ENCODE measurements around the gene NHLRC2.

Gene NHLRC2

DNA sequence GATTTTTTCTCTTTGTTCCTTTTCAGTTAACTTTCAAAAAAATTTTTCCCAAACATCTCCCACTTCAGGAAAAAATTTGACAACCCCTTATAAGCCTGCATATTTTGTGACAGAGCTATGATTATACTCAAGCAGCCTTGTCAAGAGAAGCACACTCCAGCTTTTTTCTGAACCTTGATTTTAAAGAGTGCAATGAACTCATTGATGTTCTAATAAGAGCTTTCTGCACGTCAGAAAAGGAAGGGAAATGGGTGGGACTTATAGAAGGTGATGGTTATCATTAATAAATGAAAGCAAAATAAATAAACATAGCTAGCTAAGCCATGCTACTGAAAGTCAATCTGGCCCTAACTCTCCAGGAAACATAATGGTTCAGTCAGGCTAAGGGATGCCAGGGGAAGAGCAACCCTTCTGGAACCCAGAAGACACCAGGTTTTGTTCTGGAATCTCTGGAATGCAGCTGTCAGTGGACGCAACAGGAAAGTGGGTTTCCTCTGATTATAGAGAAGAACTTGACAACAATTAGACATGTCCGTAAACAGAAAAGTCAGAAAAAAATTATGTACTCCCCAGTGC, 76.1 kb downstream of the NHLRC2 start:
- Histone ChIP-seq H3K36me3 (replicated peaks in 1 of 2; ENCODE audit: control insufficient read depth in 2 of 2, insufficient read depth in 2 of 2, low read length in 2 of 2) (no peaks in the 10 kb centered on the region), H2AFZ (ENCODE audit: low read length) (no peak overlapping the region), H4K91ac (ENCODE audit: low read depth, low read length, poor library complexity) (no peak overlapping the region), H2BK5ac (ENCODE audit: low read length) (no peak overlapping the region), H3K4me1 (ENCODE audit: control insufficient read depth in 2 of 2, insufficient read depth in 1 of 2, low read depth in 1 of 2, low read length in 2 of 2) (peaks cover 0 to 4% of the 10 kb centered on the region in 2 donors), H4K8ac (ENCODE audit: low read depth, low read length) (no peak overlapping the region), H3K27me3 (ENCODE audit: control insufficient read depth in 3 of 3, insufficient read depth in 3 of 3, low read depth in 1 of 3, low read length in 3 of 3) (no peaks in the 10 kb centered on the region), H3K23ac (ENCODE audit: low read depth, low read length, poor library complexity) (no peak overlapping the region), H3K4me2 (ENCODE audit: insufficient read depth, low read length, poor library complexity, severe bottlenecking) (no peak overlapping the region), H3K79me1 (ENCODE audit: low read depth, low read length) (no peaks in the 10 kb centered on the region), H3K14ac (ENCODE audit: low read length) (no peak overlapping the region), H2BK15ac (ENCODE audit: low read length) (no peak overlapping the region), H3K9ac (ENCODE audit: low read depth, low read length, poor library complexity) (no peak overlapping the region), H2BK12ac (ENCODE audit: low read length) (no peak overlapping the region), H3K27ac (replicated peaks; ENCODE audit: low read length) (no peak overlapping the region), H2AK5ac (ENCODE audit: low read depth, low read length) (no peak overlapping the region), H3K4me3 (ENCODE audit: low read length in 2 of 2) (no peak overlapping the region), H3K18ac (ENCODE audit: low read length) (no peak overlapping the region), H3K4ac (ENCODE audit: low read length) (no peak overlapping the region), H3K9me3 (replicated peaks in 1 of 2; ENCODE audit: control insufficient read depth in 2 of 2, insufficient read depth in 1 of 2, low read depth in 1 of 2, low read length in 2 of 2) (no peaks in the 10 kb centered on the region), H2BK120ac (ENCODE audit: low read depth, low read length) (no peak overlapping the region)
- DNase-seq (ENCODE audit: low spot score): no peak
- no CpG with 5 or more reads among the region's 3 CpGs for WGBS, 2 donors (ENCODE audit: extremely low coverage in 2 of 2, insufficient read length in 2 of 2, insufficient replicate concordance in 1 of 2)

DNA sequence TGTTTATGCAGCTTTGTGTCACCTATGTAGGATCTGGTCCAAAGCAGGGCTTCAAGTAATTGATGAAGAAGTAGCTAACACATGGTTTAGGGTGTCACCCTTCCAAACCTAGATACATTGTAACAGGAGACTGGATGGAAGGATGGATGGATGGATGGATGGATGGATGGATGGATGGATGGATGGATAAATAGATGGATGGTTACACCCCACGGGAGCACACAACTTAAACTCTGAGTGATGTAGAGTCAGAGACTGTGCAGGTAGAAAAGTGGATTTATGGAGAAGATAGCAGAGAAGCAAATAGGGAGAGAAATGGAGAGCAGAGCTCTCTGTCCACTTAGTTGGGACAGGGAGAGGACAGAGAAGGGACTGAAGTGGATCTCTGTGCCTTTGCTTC, 78.4 kb downstream of the NHLRC2 start:
- no peak overlapping the region for H3K4me2 ChIP-seq (ENCODE audit: insufficient read depth, low read length, poor library complexity, severe bottlenecking)

DNA sequence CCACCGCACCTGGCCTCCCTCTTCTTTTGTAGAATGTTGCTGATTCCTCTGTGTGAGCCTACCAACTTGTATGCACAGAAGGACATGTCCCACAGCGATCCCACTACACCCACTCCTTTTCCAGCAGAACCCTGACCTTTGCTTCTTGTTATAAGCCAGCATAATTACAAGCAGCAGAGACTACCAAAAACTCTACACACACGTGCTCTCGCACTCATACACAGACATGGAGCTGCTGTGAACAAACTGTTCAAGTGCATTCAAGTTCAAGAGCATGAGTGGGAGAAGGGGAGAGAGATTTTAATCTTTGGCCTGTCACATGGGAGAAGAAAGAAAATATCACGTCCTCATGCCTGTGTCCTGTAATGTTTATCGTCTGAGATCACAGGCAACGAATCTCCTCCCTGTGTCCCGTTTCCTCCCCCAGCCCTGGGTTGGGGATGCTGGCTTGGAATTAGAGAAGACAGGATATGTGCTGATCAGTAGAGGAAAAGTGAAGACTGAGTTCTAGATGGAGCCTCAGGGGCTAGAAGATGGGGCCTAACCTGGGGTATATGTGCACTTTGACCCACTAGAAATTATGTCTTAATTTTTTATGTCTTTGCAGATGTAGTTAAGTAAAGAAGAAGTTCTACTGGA, 79.6 kb downstream of the NHLRC2 start:
- no peak overlapping the region for H2AK5ac ChIP-seq (ENCODE audit: low read depth, low read length)
- H3K4me2 ChIP-seq (ENCODE audit: insufficient read depth, low read length, poor library complexity, severe bottlenecking): no peak overlapping the region
- H2BK120ac ChIP-seq (ENCODE audit: low read depth, low read length): no peak overlapping the region
- no peak for DNase-seq (ENCODE audit: low spot score)
- H3K27me3 ChIP-seq (ENCODE audit: control insufficient read depth in 3 of 3, insufficient read depth in 3 of 3, low read depth in 1 of 3, low read length in 3 of 3): peaks cover 0 to 7% (median 0%) of the 10 kb centered on the region in 3 experiments
- H3K4me1 ChIP-seq (ENCODE audit: control insufficient read depth in 2 of 2, insufficient read depth in 1 of 2, low read depth in 1 of 2, low read length in 2 of 2): peaks cover 0 to 4% of the 10 kb centered on the region in 2 donors
- H3K9me3 ChIP-seq (replicated peaks in 1 of 2; ENCODE audit: control insufficient read depth in 2 of 2, insufficient read depth in 1 of 2, low read depth in 1 of 2, low read length in 2 of 2): no peaks in the 10 kb centered on the region
- H3K9ac ChIP-seq (ENCODE audit: low read depth, low read length, poor library complexity): no peak overlapping the region
- H2BK15ac ChIP-seq (ENCODE audit: low read length): no peak overlapping the region
- H3K14ac ChIP-seq (ENCODE audit: low read length): no peak overlapping the region
- no peak overlapping the region for H4K8ac ChIP-seq (ENCODE audit: low read depth, low read length)
- no peak overlapping the region for H4K91ac ChIP-seq (ENCODE audit: low read depth, low read length, poor library complexity)
- no peak overlapping the region for H2AFZ ChIP-seq (ENCODE audit: low read length)
- no peak overlapping the region for H3K4ac ChIP-seq (ENCODE audit: low read length)
- no peak overlapping the region for H3K27ac ChIP-seq (replicated peaks; ENCODE audit: low read length)
- no peak overlapping the region for H2BK12ac ChIP-seq (ENCODE audit: low read length)
- no peaks in the 10 kb centered on the region for H3K79me1 ChIP-seq (ENCODE audit: low read depth, low read length)
- no CpG with 5 or more reads among the region's 8 CpGs for WGBS, 2 donors (ENCODE audit: extremely low coverage in 2 of 2, insufficient read length in 2 of 2, insufficient replicate concordance in 1 of 2)
- no peak overlapping the region for H2BK5ac ChIP-seq (ENCODE audit: low read length)
- H3K23ac ChIP-seq (ENCODE audit: low read depth, low read length, poor library complexity): no peak overlapping the region
- H3K18ac ChIP-seq (ENCODE audit: low read length): no peak overlapping the region
- no peak overlapping the region for H3K4me3 ChIP-seq (ENCODE audit: low read length in 2 of 2)
- no peaks in the 10 kb centered on the region for H3K36me3 ChIP-seq (replicated peaks in 1 of 2; ENCODE audit: control insufficient read depth in 2 of 2, insufficient read depth in 2 of 2, low read length in 2 of 2)

More for the DNA sequence above, 78.4 kb downstream of the NHLRC2 start:
- Histone ChIP-seq H3K4me3 (ENCODE audit: low read length in 2 of 2) (no peak overlapping the region), H3K23ac (ENCODE audit: low read depth, low read length, poor library complexity) (no peak overlapping the region), H2AFZ (ENCODE audit: low read length) (no peak overlapping the region), H3K79me1 (ENCODE audit: low read depth, low read length) (no peaks in the 10 kb centered on the region), H3K4ac (ENCODE audit: low read length) (no peak overlapping the region), H3K27me3 (ENCODE audit: control insufficient read depth in 3 of 3, insufficient read depth in 3 of 3, low read depth in 1 of 3, low read length in 3 of 3) (peaks cover 0 to 4% (median 0%) of the 10 kb centered on the region in 3 experiments), H2BK120ac (ENCODE audit: low read depth, low read length) (no peak overlapping the region), H4K91ac (ENCODE audit: low read depth, low read length, poor library complexity) (no peak overlapping the region), H4K8ac (ENCODE audit: low read depth, low read length) (no peak overlapping the region), H3K9ac (ENCODE audit: low read depth, low read length, poor library complexity) (no peak overlapping the region), H3K27ac (replicated peaks; ENCODE audit: low read length) (no peak overlapping the region), H3K9me3 (replicated peaks in 1 of 2; ENCODE audit: control insufficient read depth in 2 of 2, insufficient read depth in 1 of 2, low read depth in 1 of 2, low read length in 2 of 2) (no peaks in the 10 kb centered on the region), H2BK5ac (ENCODE audit: low read length) (no peak overlapping the region), H2BK15ac (ENCODE audit: low read length) (no peak overlapping the region), H3K14ac (ENCODE audit: low read length) (no peak overlapping the region), H2BK12ac (ENCODE audit: low read length) (no peak overlapping the region), H3K36me3 (replicated peaks in 1 of 2; ENCODE audit: control insufficient read depth in 2 of 2, insufficient read depth in 2 of 2, low read length in 2 of 2) (no peaks in the 10 kb centered on the region), H2AK5ac (ENCODE audit: low read depth, low read length) (no peak overlapping the region), H3K18ac (ENCODE audit: low read length) (no peak overlapping the region), H3K4me1 (ENCODE audit: control insufficient read depth in 2 of 2, insufficient read depth in 1 of 2, low read depth in 1 of 2, low read length in 2 of 2) (peaks cover 0 to 4% of the 10 kb centered on the region in 2 donors)
- DNase-seq (ENCODE audit: low spot score): no peak
- no CpG with 5 or more reads among the region's 1 CpG for whole genome bisulfite sequencing, 2 donors (ENCODE audit: extremely low coverage in 2 of 2, insufficient read length in 2 of 2, insufficient replicate concordance in 1 of 2)

DNA sequence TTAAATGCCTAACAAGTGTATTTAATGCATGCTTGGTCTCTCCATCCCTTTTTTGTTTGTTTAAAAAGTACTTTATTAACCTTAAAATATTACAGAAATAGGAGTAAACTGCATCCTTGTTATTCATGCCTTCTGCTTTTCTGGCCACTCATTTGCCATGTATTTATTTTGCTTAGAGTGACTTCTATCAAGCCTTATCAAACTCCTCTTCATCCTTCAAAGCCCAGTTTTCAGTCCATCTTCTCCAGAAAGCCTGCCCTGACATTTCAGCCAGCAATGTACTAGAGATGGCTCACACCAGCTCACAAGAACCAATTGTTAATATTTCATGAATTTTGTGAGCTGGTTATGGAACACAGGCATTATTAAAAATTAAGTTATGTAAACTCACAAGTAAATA, 82.8 kb downstream of the NHLRC2 start:
- Histone ChIP-seq H4K8ac (ENCODE audit: low read depth, low read length) (no peak overlapping the region), H3K4me3 (ENCODE audit: low read length in 2 of 2) (no peak overlapping the region), H3K27me3 (ENCODE audit: control insufficient read depth in 3 of 3, insufficient read depth in 3 of 3, low read depth in 1 of 3, low read length in 3 of 3) (peaks cover 0 to 20% (median 0%) of the 10 kb centered on the region in 3 experiments), H2BK120ac (ENCODE audit: low read depth, low read length) (no peak overlapping the region), H3K4me1 (ENCODE audit: control insufficient read depth in 2 of 2, insufficient read depth in 1 of 2, low read depth in 1 of 2, low read length in 2 of 2) (no peaks in the 10 kb centered on the region), H2BK5ac (ENCODE audit: low read length) (no peak overlapping the region), H2AK5ac (ENCODE audit: low read depth, low read length) (no peak overlapping the region), H3K9me3 (replicated peaks in 1 of 2; ENCODE audit: control insufficient read depth in 2 of 2, insufficient read depth in 1 of 2, low read depth in 1 of 2, low read length in 2 of 2) (no peaks in the 10 kb centered on the region), H3K27ac (replicated peaks; ENCODE audit: low read length) (no peak overlapping the region), H3K36me3 (replicated peaks in 1 of 2; ENCODE audit: control insufficient read depth in 2 of 2, insufficient read depth in 2 of 2, low read length in 2 of 2) (no peaks in the 10 kb centered on the region), H3K4me2 (ENCODE audit: insufficient read depth, low read length, poor library complexity, severe bottlenecking) (no peak overlapping the region), H3K79me1 (ENCODE audit: low read depth, low read length) (no peaks in the 10 kb centered on the region), H4K91ac (ENCODE audit: low read depth, low read length, poor library complexity) (no peak overlapping the region), H2AFZ (ENCODE audit: low read length) (no peak overlapping the region), H3K9ac (ENCODE audit: low read depth, low read length, poor library complexity) (no peak overlapping the region), H2BK12ac (ENCODE audit: low read length) (no peak overlapping the region), H3K14ac (ENCODE audit: low read length) (no peak overlapping the region), H3K23ac (ENCODE audit: low read depth, low read length, poor library complexity) (no peak overlapping the region), H3K18ac (ENCODE audit: low read length) (no peak overlapping the region), H3K4ac (ENCODE audit: low read length) (no peak overlapping the region), H2BK15ac (ENCODE audit: low read length) (no peak overlapping the region)
- no peak for DNase-seq (ENCODE audit: low spot score)
